HG03378 (cell line): ENCODE data around the gene SUPT6H.
A peak's percentile ranks its signal among the peaks of the same experiment; 100 is the strongest.

Source experiments
- ATAC-seq: cut with Tn5 transposase; IDR thresholded peaks from one replicate; pipeline ENCODE4 v1.9.1; 2021; ENCODE audit warnings: mild to moderate bottlenecking, moderate library complexity; ENCODE audit not compliant: unreplicated experiment

SUPT6H gene

GRCh38 chr17:28700278-28700677, 38.3 kb downstream of the SUPT6H start:
- ATAC-seq, result no peak

GRCh38 chr17:28700830-28701492, 39.0 kb downstream of the SUPT6H start:
- no peak for ATAC-seq

- no peak for ATAC-seq
Measured at GRCh38 chr17:28702026-28702751, 40.2 kb downstream of the SUPT6H start.

GRCh38 chr17:28702752-28703150, 40.7 kb downstream of the SUPT6H start:
- no peak for ATAC-seq

- ATAC-seq, result no peak
Measured at GRCh38 chr17:28703552-28704218, 41.7 kb downstream of the SUPT6H start.

- no peak for ATAC-seq
Measured at GRCh38 chr17:28704219-28704858, 42.3 kb downstream of the SUPT6H start.

GRCh38 chr17:28705074-28705659, 43.2 kb downstream of the SUPT6H start:
- no peak for ATAC-seq

- ATAC-seq, result no peak
Measured at GRCh38 chr17:28705728-28706334, 43.8 kb downstream of the SUPT6H start.

GRCh38 chr17:28706471-28707338, 44.7 kb downstream of the SUPT6H start:
- no peak for ATAC-seq

GRCh38 chr17:28707339-28707720, 45.3 kb downstream of the SUPT6H start:
- ATAC-seq, result no peak

- peak; percentile 58 for ATAC-seq
Measured at GRCh38 chr17:28710861-28711722, 49.1 kb downstream of the SUPT6H start.

- no peak for ATAC-seq
Measured at GRCh38 chr17:28711723-28712031, 49.7 kb downstream of the SUPT6H start, which contains the start of gene PROCA1. Gene PROCA1, minus strand, starts transcription at chr17:28711888. Its CDS starts 228 bp downstream, at chr17:28711660.

- ATAC-seq, result no peak
Measured at GRCh38 chr17:28712032-28712704, 50.2 kb downstream of the SUPT6H start.

- no peak for ATAC-seq
Measured at GRCh38 chr17:28712705-28713415, 50.9 kb downstream of the SUPT6H start.

- no peak for ATAC-seq
Measured at GRCh38 chr17:28714281-28714680, 52.3 kb downstream of the SUPT6H start.

GRCh38 chr17:28715217-28715616, 53.2 kb downstream of the SUPT6H start:
- no peak for ATAC-seq

- ATAC-seq, result no peak
Measured at GRCh38 chr17:28716740-28717577, 55.0 kb downstream of the SUPT6H start.
